ENCODE measurements around the gene AFF4. TPM values are rescaled to one million over a fixed set of nuclear protein-coding genes. Genes with fewer than 3 reads are reported as not detected.
A peak's percentile ranks its signal among the peaks of the same experiment; 100 is the strongest.

AFF4 gene
- total RNA-seq, 3 donors from 2014 or later (not counting 1 experiment from before 2014, with no cell fraction given), result 87.5 to 98.1 (median 90.8) TPM

DNA sequence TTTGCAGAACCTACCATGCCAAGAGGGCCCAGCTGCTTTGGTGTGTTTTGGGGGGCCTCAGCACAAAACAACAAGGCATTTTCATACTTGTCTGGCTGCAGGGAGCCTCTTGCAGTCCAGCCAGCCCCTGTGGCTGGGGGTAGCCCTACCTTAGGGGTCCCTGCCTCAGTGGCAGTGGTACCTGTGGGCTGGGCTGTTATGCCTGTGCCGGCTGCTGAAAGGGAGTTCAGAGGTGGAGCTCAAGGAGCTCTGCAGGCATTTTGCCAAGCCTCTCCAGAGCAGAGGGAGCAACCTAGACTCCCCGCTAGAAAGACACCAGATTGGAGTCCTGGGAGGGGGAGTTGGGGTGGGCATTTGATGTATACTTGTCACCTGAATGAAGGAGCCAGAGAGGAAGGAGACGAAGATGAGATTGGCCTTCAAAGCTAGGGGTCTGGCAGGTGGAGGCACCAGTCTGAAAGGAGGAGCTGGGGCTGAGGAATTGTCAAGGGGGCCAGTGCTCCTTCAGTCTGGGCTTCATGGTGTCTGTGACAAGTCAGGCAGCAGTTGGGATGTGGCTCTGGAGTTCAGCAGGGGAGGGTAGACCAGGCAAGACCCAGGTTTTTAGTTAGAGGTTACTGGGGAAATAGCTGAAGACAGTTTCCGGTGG, 134.5 kb downstream of the AFF4 start:
- DNase-seq (peak in 1 of 2 donors; percentile 5), ATAC-seq (no peak)
- intact Hi-C loops (cut with micrococcal nuclease), result no loop called here
- H3K4me1 ChIP-seq (ENCODE audit: control insufficient read depth, insufficient read depth, low read length), result peaks cover 18% of the 10 kb centered on the region
- Mint-ChIP-seq H3K4me3 (peak overlapping the region; percentile 79), H3K4me1 (peaks cover 6 to 19% of the 10 kb centered on the region in 2 donors), H3K27ac (no peak overlapping the region), H3K36me3 (no peaks in the 10 kb centered on the region), H3K9me3 (no peaks in the 10 kb centered on the region), H3K27me3 (ENCODE audit: low read depth in 2 of 2) (peaks cover 36 to 52% of the 10 kb centered on the region in 2 donors)
- no peak overlapping the region for H3K4me3 ChIP-seq (ENCODE audit: low read length)
- TF ChIP-seq, protein P1, sequence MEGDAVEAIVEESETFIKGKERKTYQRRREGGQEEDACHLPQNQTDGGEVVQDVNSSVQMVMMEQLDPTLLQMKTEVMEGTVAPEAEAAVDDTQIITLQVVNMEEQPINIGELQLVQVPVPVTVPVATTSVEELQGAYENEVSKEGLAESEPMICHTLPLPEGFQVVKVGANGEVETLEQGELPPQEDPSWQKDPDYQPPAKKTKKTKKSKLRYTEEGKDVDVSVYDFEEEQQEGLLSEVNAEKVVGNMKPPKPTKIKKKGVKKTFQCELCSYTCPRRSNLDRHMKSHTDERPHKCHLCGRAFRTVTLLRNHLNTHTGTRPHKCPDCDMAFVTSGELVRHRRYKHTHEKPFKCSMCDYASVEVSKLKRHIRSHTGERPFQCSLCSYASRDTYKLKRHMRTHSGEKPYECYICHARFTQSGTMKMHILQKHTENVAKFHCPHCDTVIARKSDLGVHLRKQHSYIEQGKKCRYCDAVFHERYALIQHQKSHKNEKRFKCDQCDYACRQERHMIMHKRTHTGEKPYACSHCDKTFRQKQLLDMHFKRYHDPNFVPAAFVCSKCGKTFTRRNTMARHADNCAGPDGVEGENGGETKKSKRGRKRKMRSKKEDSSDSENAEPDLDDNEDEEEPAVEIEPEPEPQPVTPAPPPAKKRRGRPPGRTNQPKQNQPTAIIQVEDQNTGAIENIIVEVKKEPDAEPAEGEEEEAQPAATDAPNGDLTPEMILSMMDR (IDR thresholded peaks at IDR 0.05), result no peak
- no peaks in the 10 kb centered on the region for H3K9me3 ChIP-seq (ENCODE audit: control insufficient read depth, insufficient read depth, low read length)
- WGBS (ENCODE audit: insufficient coverage), result 77% methylated on average over 4 of the region's 4 CpGs
- peaks cover 29% of the 10 kb centered on the region for H3K27me3 ChIP-seq (ENCODE audit: control insufficient read depth, insufficient read depth, low read length)
- H3K36me3 ChIP-seq (ENCODE audit: control insufficient read depth, insufficient read depth, low read length), result no peaks in the 10 kb centered on the region
- no peak overlapping the region for H3K27ac ChIP-seq (ENCODE audit: low read length)

DNA sequence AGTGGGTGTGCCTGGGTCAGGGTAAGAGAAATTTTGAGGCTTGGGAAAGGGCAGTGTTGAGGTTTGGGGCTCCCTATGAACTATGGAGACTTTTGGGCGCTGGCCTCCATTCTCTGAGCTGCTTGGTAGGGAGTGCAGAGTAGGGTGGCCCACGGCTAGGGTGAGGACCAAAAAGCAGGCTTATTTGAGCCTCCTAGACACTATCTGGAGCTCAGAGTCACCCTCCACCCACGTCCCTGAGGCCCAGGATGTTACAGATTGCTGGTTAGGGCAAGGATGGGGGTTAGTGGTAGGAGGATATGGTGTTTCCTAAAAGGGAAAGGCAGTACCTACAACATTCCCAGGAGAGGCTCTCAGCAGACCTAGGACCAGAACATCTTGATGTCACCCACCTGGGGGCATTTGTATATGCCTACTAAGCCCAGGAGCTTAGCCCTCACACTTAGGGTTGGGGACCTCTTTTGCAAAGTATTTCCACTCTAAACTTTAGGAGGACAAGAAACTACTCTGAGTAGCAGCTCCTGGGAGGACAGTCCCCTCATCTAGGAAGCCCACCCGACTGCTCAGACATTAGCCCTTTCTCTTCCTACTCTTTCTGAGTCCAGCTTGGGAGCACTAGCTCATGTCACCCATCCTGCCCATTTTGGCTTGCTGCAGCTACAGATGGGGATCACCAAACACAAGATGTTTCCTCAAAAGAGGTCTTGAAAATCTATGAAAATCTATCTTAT, 135.3 kb downstream of the AFF4 start:
- intact Hi-C loops (cut with micrococcal nuclease), result no loop called here
- peaks cover 35% of the 10 kb centered on the region for H3K27me3 ChIP-seq (ENCODE audit: control insufficient read depth, insufficient read depth, low read length)
- H3K27me3 Mint-ChIP-seq (ENCODE audit: low read depth in 2 of 2), result peaks cover 36 to 58% of the 10 kb centered on the region in 2 donors

GRCh38 chr5:132826424-132827082, 136.9 kb downstream of the AFF4 start:
- H3K4me1 Mint-ChIP-seq, result peaks cover 6 to 19% of the 10 kb centered on the region in 2 donors
- H3K9me3 ChIP-seq (ENCODE audit: control insufficient read depth, insufficient read depth, low read length), result no peaks in the 10 kb centered on the region
- H3K4me3 Mint-ChIP-seq, result no peak overlapping the region
- peaks cover 37% of the 10 kb centered on the region for H3K27me3 ChIP-seq (ENCODE audit: control insufficient read depth, insufficient read depth, low read length)
- no peak for DNase-seq
- peaks cover 18% of the 10 kb centered on the region for H3K4me1 ChIP-seq (ENCODE audit: control insufficient read depth, insufficient read depth, low read length)
- H3K27me3 Mint-ChIP-seq (ENCODE audit: low read depth in 2 of 2), result peaks cover 35 to 63% of the 10 kb centered on the region in 2 donors
- no peak overlapping the region for H3K27ac ChIP-seq (ENCODE audit: low read length)
- no peaks in the 10 kb centered on the region for H3K36me3 ChIP-seq (ENCODE audit: control insufficient read depth, insufficient read depth, low read length)
- no peaks in the 10 kb centered on the region for H3K36me3 Mint-ChIP-seq
- no peak overlapping the region for H3K4me3 ChIP-seq (ENCODE audit: low read length)
- no peak for ATAC-seq
- WGBS (ENCODE audit: insufficient coverage), result 86% methylated on average over 6 of the region's 6 CpGs
- TF ChIP-seq, protein P1 (IDR thresholded peaks at IDR 0.05), result no peak
- intact Hi-C loops (cut with micrococcal nuclease), result no loop called here
- no peak overlapping the region for H3K27ac Mint-ChIP-seq
- H3K9me3 Mint-ChIP-seq, result no peaks in the 10 kb centered on the region

More for the DNA sequence above, 135.3 kb downstream of the AFF4 start:
- ATAC-seq, result no peak
- H3K4me1 Mint-ChIP-seq, result peaks cover 6 to 19% of the 10 kb centered on the region in 2 donors
- TF ChIP-seq, protein P1 (IDR thresholded peaks at IDR 0.05), result no peak
- Histone ChIP-seq H3K4me3 (ENCODE audit: low read length) (no peak overlapping the region), H3K27ac (ENCODE audit: low read length) (no peak overlapping the region), H3K9me3 (ENCODE audit: control insufficient read depth, insufficient read depth, low read length) (no peaks in the 10 kb centered on the region), H3K36me3 (ENCODE audit: control insufficient read depth, insufficient read depth, low read length) (no peaks in the 10 kb centered on the region), H3K4me1 (ENCODE audit: control insufficient read depth, insufficient read depth, low read length) (peaks cover 18% of the 10 kb centered on the region)
- no peaks in the 10 kb centered on the region for H3K9me3 Mint-ChIP-seq
- H3K27ac Mint-ChIP-seq, result no peak overlapping the region
- peak in 1 of 2 donors; percentile 6 for DNase-seq
- peak overlapping the region; percentile 1 for H3K4me3 Mint-ChIP-seq
- H3K36me3 Mint-ChIP-seq, result no peaks in the 10 kb centered on the region
- WGBS (ENCODE audit: insufficient coverage), result 92% methylated on average over 3 of the region's 4 CpGs
